Gastrocnemius medialis (tissue), 4 donors: ENCODE data around the gene SMOC2.

Experiments used
- POLR2A ChIP-seq, 2 donors: fragments of 450-650 bp; IDR thresholded peaks; one replicate each; pipeline ENCODE4 v1.6.1; 2017; ENCODE audit warnings: antibody characterized with exemption in 2 of 2, mild to moderate bottlenecking in 2 of 2, moderate library complexity in 2 of 2
- TF ChIP-seq, protein P1 (sequence below), 5 experiments: fragments of 450-650 bp in 3 of 5; fragments of 200-600 bp in 2 of 5; sonication (generic) in 2 of 5; IDR thresholded peaks in 4 of 5; conservative IDR thresholded peaks in 1 of 5; 1 replicate in 4 of 5; 2 replicates in 1 of 5; pipeline ENCODE4 v1.5.1; 2016 to 2019; ENCODE audit warnings: antibody characterized with exemption in 5 of 5, mild to moderate bottlenecking in 3 of 5, moderate library complexity in 3 of 5

DNA sequence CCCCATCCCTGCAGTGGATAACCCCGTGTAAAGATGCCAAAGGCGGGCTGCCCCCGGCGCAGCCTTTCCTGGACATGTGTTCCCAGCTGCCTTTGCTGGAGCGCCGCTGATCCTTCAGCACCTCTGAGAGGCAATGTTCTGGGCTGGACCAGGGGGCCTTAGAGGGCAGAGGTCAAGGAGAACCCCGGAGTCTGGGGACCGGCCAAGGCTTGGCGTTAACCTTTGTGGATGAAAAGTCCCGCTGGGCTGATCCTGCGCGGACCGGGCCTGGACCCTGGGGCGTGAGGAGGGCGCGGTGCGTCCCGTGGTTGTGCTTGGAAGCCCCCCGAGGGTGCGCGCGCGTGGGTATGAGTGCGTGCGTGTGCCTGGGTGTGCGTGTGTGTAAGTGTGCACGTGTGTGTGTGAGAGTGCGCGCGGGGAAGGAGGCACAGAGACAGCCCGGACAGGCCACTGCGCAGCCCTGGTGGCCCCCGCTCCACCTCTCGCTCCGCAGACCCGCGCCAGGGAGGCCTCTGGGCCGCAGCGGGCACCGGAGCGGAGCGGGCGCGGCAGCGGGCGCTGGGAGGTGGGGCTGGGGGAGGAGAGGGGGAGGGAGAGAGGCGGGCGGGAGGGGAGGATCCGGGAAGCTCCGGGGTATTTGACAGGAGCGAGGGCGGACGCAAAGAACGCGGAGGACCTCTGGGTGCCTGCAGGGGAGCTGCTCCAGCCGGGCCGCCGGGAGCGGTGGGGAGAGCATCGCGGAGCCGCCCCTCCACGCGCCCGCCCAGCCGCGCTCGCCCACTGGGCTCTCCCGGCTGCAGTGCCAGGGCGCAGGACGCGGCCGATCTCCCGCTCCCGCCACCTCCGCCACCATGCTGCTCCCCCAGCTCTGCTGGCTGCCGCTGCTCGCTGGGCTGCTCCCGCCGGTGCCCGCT is at the start of gene SMOC2:
- TF ChIP-seq, protein P1, sequence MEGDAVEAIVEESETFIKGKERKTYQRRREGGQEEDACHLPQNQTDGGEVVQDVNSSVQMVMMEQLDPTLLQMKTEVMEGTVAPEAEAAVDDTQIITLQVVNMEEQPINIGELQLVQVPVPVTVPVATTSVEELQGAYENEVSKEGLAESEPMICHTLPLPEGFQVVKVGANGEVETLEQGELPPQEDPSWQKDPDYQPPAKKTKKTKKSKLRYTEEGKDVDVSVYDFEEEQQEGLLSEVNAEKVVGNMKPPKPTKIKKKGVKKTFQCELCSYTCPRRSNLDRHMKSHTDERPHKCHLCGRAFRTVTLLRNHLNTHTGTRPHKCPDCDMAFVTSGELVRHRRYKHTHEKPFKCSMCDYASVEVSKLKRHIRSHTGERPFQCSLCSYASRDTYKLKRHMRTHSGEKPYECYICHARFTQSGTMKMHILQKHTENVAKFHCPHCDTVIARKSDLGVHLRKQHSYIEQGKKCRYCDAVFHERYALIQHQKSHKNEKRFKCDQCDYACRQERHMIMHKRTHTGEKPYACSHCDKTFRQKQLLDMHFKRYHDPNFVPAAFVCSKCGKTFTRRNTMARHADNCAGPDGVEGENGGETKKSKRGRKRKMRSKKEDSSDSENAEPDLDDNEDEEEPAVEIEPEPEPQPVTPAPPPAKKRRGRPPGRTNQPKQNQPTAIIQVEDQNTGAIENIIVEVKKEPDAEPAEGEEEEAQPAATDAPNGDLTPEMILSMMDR (IDR thresholded peaks at IDR 0.05 in 4 of 5, conservative IDR thresholded peaks at IDR 0.05 in 1 of 5), result no peak
- peak in 1 of 2 donors; percentile 13 for TF ChIP-seq POLR2A (IDR thresholded peaks at IDR 0.05)
